ENCODE results near the gene NWD2.

Gene NWD2

GRCh38 chr4:37392521-37393255 lies 148.1 kb downstream of the NWD2 start:
- Histone ChIP-seq H3K9ac (ENCODE audit: low read length) (no peak overlapping the region), H2AFZ (ENCODE audit: low read depth, low read length, severe bottlenecking) (no peak overlapping the region), H3K4me2 (ENCODE audit: low read depth, low read length, poor library complexity, severe bottlenecking) (no peak overlapping the region), H3K9me2 (replicated peaks; ENCODE audit: insufficient read depth, low read length) (no peaks in the 10 kb centered on the region), H4K20me1 (ENCODE audit: low read depth, low read length) (no peaks in the 10 kb centered on the region), H3K9me3 (ENCODE audit: insufficient read depth, low read length) (no peaks in the 10 kb centered on the region), H3K27me3 (ENCODE audit: low read length) (no peaks in the 10 kb centered on the region), H3K36me3 (ENCODE audit: low read length) (no peaks in the 10 kb centered on the region), H3K79me2 (ENCODE audit: insufficient read depth, low read length) (no peaks in the 10 kb centered on the region), H3K4me3 (ENCODE audit: insufficient read depth, low read length, poor library complexity, severe bottlenecking) (no peak overlapping the region), H3F3A (ENCODE audit: insufficient read depth) (no peaks in the 10 kb centered on the region), H3K27ac (ENCODE audit: low read depth, low read length) (no peak overlapping the region)
- no peak for TF ChIP-seq CTCF (IDR thresholded peaks at IDR 0.05; ENCODE audit: insufficient read depth, low read length, poor library complexity, severe bottlenecking)
- TF ChIP-seq EZH2phosphoT487 (conservative IDR thresholded peaks at IDR 0.05; ENCODE audit: low read length), result no peak

- no peaks in the 10 kb centered on the region for H3K9me3 ChIP-seq (ENCODE audit: insufficient read depth, low read length)
- H2AFZ ChIP-seq (ENCODE audit: low read depth, low read length, severe bottlenecking), result no peak overlapping the region
- H3K9me2 ChIP-seq (replicated peaks; ENCODE audit: insufficient read depth, low read length), result no peaks in the 10 kb centered on the region
- no peak overlapping the region for H3K9ac ChIP-seq (ENCODE audit: low read length)
- no peak overlapping the region for H3K4me2 ChIP-seq (ENCODE audit: low read depth, low read length, poor library complexity, severe bottlenecking)
- H3K79me2 ChIP-seq (ENCODE audit: insufficient read depth, low read length), result no peaks in the 10 kb centered on the region
- no peaks in the 10 kb centered on the region for H3F3A ChIP-seq (ENCODE audit: insufficient read depth)
- no peak for TF ChIP-seq CTCF (IDR thresholded peaks at IDR 0.05; ENCODE audit: insufficient read depth, low read length, poor library complexity, severe bottlenecking)
- TF ChIP-seq EZH2phosphoT487 (conservative IDR thresholded peaks at IDR 0.05; ENCODE audit: low read length), result no peak
- no peaks in the 10 kb centered on the region for H3K27me3 ChIP-seq (ENCODE audit: low read length)
- no peaks in the 10 kb centered on the region for H3K36me3 ChIP-seq (ENCODE audit: low read length)
- no peak overlapping the region for H3K27ac ChIP-seq (ENCODE audit: low read depth, low read length)
- H3K4me3 ChIP-seq (ENCODE audit: insufficient read depth, low read length, poor library complexity, severe bottlenecking), result no peak overlapping the region
- no peaks in the 10 kb centered on the region for H4K20me1 ChIP-seq (ENCODE audit: low read depth, low read length)
Measured at GRCh38 chr4:37393321-37393720, 148.8 kb downstream of the NWD2 start.

GRCh38 chr4:37393889-37394288 lies 149.3 kb downstream of the NWD2 start:
- Histone ChIP-seq H3K27me3 (ENCODE audit: low read length) (no peaks in the 10 kb centered on the region), H2AFZ (ENCODE audit: low read depth, low read length, severe bottlenecking) (no peak overlapping the region), H3K9ac (ENCODE audit: low read length) (no peak overlapping the region), H3K79me2 (ENCODE audit: insufficient read depth, low read length) (no peaks in the 10 kb centered on the region), H4K20me1 (ENCODE audit: low read depth, low read length) (no peaks in the 10 kb centered on the region), H3K4me3 (ENCODE audit: insufficient read depth, low read length, poor library complexity, severe bottlenecking) (no peak overlapping the region), H3F3A (ENCODE audit: insufficient read depth) (no peaks in the 10 kb centered on the region), H3K4me2 (ENCODE audit: low read depth, low read length, poor library complexity, severe bottlenecking) (no peak overlapping the region), H3K9me3 (ENCODE audit: insufficient read depth, low read length) (no peaks in the 10 kb centered on the region), H3K36me3 (ENCODE audit: low read length) (no peaks in the 10 kb centered on the region), H3K9me2 (replicated peaks; ENCODE audit: insufficient read depth, low read length) (no peaks in the 10 kb centered on the region), H3K27ac (ENCODE audit: low read depth, low read length) (no peak overlapping the region)
- TF ChIP-seq CTCF (IDR thresholded peaks at IDR 0.05; ENCODE audit: insufficient read depth, low read length, poor library complexity, severe bottlenecking), result no peak
- no peak for TF ChIP-seq EZH2phosphoT487 (conservative IDR thresholded peaks at IDR 0.05; ENCODE audit: low read length)

All from SU-DHL-6 (cell line).